PC-9 (cell line): Measurements from ENCODE around the gene SIRT2. TPM values are rescaled to one million over a fixed set of nuclear protein-coding genes. Genes with fewer than 3 reads are reported as not detected.
"Not testable (repeated sequence)": the region's sequence is repeated elsewhere in the genome, so short reads cannot be mapped to it uniquely, and the experiment has no call there.

Source experiments
- BruUV-seq: library from RNA; stranded (reverse); fragments of 400-500 nt; replicated peaks from 2 replicates; lab custom pipeline; 2021; lab: Mats Ljungman, UMichigan
- CTCF ChIA-PET: fragments of 300-600 bp; sonication (Branson Sonifier 250); formaldehyde crosslinking; loops from one replicate; lab custom pipeline; 2022; ENCODE audit warnings: antibody characterized with exemption; lab: Charles Lee
- POLR2A ChIA-PET: fragments of 300-600 bp; sonication (Branson Sonifier 250); formaldehyde crosslinking; loops from one replicate; lab custom pipeline; 2022; ENCODE audit warnings: antibody characterized with exemption; ENCODE audit not compliant: unreplicated experiment; lab: Charles Lee
- DNase-seq, 2 experiments: peaks; one replicate each; pipeline versions ENCODE4 v3.0.0 to v3.0.0-alpha.2; 2015 to 2022; ENCODE audit warnings: mixed read lengths in 1 of 2
- H2AFZ ChIP-seq: fragments of 200-600 bp; sonication (generic); 2 replicates; pipeline ENCODE4 v1.8.1; 2017; ENCODE audit warnings: antibody characterized with exemption
- H3F3A ChIP-seq: fragments of 200-600 bp; sonication (generic); 2 replicates; pipeline ENCODE4 v1.8.1; 2017; ENCODE audit warnings: antibody characterized with exemption, mild to moderate bottlenecking, low read depth; ENCODE audit not compliant: insufficient read depth
- H3K27ac ChIP-seq: fragments of 200-600 bp; sonication (generic); 2 replicates; pipeline ENCODE4 v1.6.1; 2016; ENCODE audit warnings: mixed run types
- H3K27me3 ChIP-seq: fragments of 200-600 bp; sonication (generic); 2 replicates; pipeline ENCODE4 v1.6.1; 2016; ENCODE audit warnings: low read depth, mixed run types; ENCODE audit not compliant: insufficient read depth
- H3K36me3 ChIP-seq: fragments of 200-600 bp; sonication (generic); 2 replicates; pipeline ENCODE4 v1.6.1; 2016; ENCODE audit warnings: low read depth, mixed run types
- H3K4me1 ChIP-seq: fragments of 200-600 bp; sonication (generic); replicated peaks from 2 replicates; pipeline ENCODE4 v1.6.1; 2016; ENCODE audit warnings: mixed run types; ENCODE audit not compliant: insufficient read depth
- H3K4me2 ChIP-seq: fragments of 200-600 bp; sonication (generic); 2 replicates; pipeline ENCODE4 v1.6.1; 2017; ENCODE audit warnings: mixed run types
- H3K4me3 ChIP-seq: fragments of 200-600 bp; sonication (generic); 2 replicates; pipeline ENCODE4 v1.6.1; 2016; ENCODE audit warnings: mixed run types
- H3K79me2 ChIP-seq: fragments of 200-600 bp; sonication (generic); 2 replicates; pipeline ENCODE4 v1.6.1; 2017; ENCODE audit warnings: low read depth, mixed run types
- H3K9me2 ChIP-seq: fragments of 200-600 bp; sonication (generic); 2 replicates; pipeline ENCODE4 v1.8.1; 2017; ENCODE audit warnings: mild to moderate bottlenecking; ENCODE audit not compliant: insufficient read depth
- H3K9me3 ChIP-seq: fragments of 200-600 bp; sonication (generic); 2 replicates; pipeline ENCODE4 v1.8.1; 2016; ENCODE audit warnings: low read depth; ENCODE audit not compliant: insufficient read depth
- H4K20me1 ChIP-seq: fragments of 200-600 bp; sonication (generic); 2 replicates; pipeline ENCODE4 v1.8.1; 2017; ENCODE audit not compliant: insufficient read depth
- EZH2 ChIP-seq: fragments of 200-600 bp; sonication (generic); IDR thresholded peaks from 2 replicates; pipeline ENCODE4 v1.8.0; 2017; ENCODE audit warnings: antibody characterized with exemption, low read depth
- intact Hi-C: fragments of 100-400 bp; cut with micrococcal nuclease; formaldehyde crosslinking; loops from one replicate; pipeline ENCODE4 v1.10.0; 2022; ENCODE audit not compliant: unreplicated experiment
- total RNA-seq: library from RNA; stranded (reverse); gene quantifications from 2 replicates; pipeline ENCODE4 v1.2.3, GENCODE V29; 2021
- TF ChIP-seq, protein P1 (sequence below): fragments of 200-600 bp; sonication (generic); conservative IDR thresholded peaks from 2 replicates; pipeline ENCODE4 v1.6.1; 2017; ENCODE audit warnings: mixed run types, antibody characterized with exemption, mild to moderate bottlenecking, moderate library complexity

SIRT2 gene
- total RNA-seq, 1 experiment from 2014 or later: 32.9 TPM

DNA sequence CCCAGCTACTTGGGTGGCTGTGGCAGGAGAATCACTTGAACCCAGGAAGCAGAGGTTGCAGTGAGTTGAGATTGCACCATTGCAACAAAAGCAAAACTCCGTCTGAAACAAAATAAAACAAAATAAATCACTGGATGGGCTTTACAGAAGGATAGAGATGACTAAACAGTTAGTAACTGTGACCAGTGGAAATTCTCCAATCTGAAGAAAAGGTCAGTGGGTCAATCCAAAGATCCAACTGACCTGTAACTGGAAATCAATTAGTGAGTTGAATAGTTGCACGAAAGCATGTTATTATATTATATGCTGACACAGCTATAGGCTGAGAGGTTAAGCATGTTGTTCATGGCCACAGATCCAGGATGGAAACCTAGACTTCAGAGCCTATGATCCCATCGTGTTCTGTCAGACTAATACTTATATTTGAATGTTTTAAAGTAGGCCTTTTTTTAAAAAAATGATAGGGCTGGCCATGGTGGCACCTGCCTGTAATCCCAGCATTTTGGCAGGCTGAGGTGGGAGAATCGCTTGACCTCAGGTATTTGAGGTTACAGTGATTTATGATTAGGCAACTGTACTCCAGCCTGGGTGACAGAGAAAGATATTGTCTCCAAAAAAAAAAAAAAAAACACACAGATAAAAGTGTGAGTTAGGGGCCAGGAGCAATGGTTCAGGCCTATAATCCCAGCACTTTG, 69.2 kb downstream of the SIRT2 start:
- BruUV-seq: no TSS peak
- TF ChIP-seq EZH2: no peak
- TF ChIP-seq, protein P1, sequence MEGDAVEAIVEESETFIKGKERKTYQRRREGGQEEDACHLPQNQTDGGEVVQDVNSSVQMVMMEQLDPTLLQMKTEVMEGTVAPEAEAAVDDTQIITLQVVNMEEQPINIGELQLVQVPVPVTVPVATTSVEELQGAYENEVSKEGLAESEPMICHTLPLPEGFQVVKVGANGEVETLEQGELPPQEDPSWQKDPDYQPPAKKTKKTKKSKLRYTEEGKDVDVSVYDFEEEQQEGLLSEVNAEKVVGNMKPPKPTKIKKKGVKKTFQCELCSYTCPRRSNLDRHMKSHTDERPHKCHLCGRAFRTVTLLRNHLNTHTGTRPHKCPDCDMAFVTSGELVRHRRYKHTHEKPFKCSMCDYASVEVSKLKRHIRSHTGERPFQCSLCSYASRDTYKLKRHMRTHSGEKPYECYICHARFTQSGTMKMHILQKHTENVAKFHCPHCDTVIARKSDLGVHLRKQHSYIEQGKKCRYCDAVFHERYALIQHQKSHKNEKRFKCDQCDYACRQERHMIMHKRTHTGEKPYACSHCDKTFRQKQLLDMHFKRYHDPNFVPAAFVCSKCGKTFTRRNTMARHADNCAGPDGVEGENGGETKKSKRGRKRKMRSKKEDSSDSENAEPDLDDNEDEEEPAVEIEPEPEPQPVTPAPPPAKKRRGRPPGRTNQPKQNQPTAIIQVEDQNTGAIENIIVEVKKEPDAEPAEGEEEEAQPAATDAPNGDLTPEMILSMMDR: no peak
- peak overlapping the region; percentile 60; the same call in 1 of the 2 replicates for H3K4me3 ChIP-seq
- no peaks in the 10 kb centered on the region for H3K9me2 ChIP-seq
- no peaks in the 10 kb centered on the region for H3K9me3 ChIP-seq
- intact Hi-C loops: loop anchor here (2.0 to 10.0 kb wide), 6 partner anchors 21 to 425 kb away; partner anchors contain the start of genes FAM98C, FBXO27, MRPS12 and SARS2
- DNase-seq: peak in 1 of 2 experiments; percentile 43
- H3K79me2 ChIP-seq: peaks cover 13% of the 10 kb centered on the region; the same call in 1 of the 2 replicates
- peak overlapping the region; percentile 98 for H3K27ac ChIP-seq
- ChIA-PET POLR2A (no interaction called here), CTCF (interaction anchor here (0.5 to 0.6 kb wide), 2 partner anchors 93 to 137 kb away, joined by 3 to 7 read pairs; no protein-coding TSS in a partner anchor)
- no peak overlapping the region for H2AFZ ChIP-seq
- peak overlapping the region; percentile 78 for H3K4me2 ChIP-seq
- H3K36me3 ChIP-seq: peaks cover under 1% of the 10 kb centered on the region; the same call in 1 of the 2 replicates
- H3F3A ChIP-seq: peaks cover 50% of the 10 kb centered on the region
- H3K4me1 ChIP-seq: peaks cover 58% of the 10 kb centered on the region
- H3K27me3 ChIP-seq: no peaks in the 10 kb centered on the region
- H4K20me1 ChIP-seq: no peaks in the 10 kb centered on the region

DNA sequence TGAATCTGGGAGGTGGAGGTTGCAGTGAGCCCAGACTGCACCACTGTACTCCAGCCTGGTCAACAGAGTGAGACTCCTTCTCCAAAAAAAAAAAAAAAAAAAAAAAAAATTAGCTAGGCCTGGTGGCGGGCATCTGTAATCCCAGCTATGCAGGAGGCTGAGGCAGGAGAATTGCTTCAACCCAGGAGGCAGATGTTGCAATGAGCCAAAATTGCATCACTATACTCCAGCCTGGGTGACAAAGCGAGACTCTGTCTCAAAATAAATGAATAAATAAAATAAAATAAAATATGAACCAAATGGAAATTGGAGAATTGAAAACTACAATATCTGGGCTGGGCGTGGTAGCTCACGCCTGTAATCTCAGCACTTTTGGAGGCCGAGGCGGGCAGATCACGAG, 70.2 kb downstream of the SIRT2 start:
- H3K36me3 ChIP-seq, H2AFZ ChIP-seq, H3K9me3 ChIP-seq, H3K9me2 ChIP-seq, H4K20me1 ChIP-seq, H3K27me3 ChIP-seq, intact Hi-C loops, BruUV-seq: not testable (repeated sequence)
- POLR2A ChIA-PET: interaction anchor here (0.6 kb wide), 1 partner anchor 255 kb away, joined by 9 read pairs; no protein-coding TSS in a partner anchor
- peaks cover 13% of the 10 kb centered on the region; the same call in 1 of the 2 replicates for H3K79me2 ChIP-seq
- H3K4me3 ChIP-seq: peak overlapping the region; percentile 60; the same call in 1 of the 2 replicates
- H3K4me1 ChIP-seq: peaks cover 50% of the 10 kb centered on the region
- peak overlapping the region; percentile 98 for H3K27ac ChIP-seq
- peak overlapping the region; percentile 78 for H3K4me2 ChIP-seq
- peaks cover 44% of the 10 kb centered on the region for H3F3A ChIP-seq
- CTCF ChIA-PET: interaction anchor here (0.6 kb wide), 2 partner anchors 42 to 55 kb away, joined by 3 to 6 read pairs; no protein-coding TSS in a partner anchor
- peak in 1 of 2 experiments; percentile 65 for DNase-seq

Other genes starting within 250 kb of the SIRT2 start
- gene CAPN12, start 155.1 kb downstream of the SIRT2 start, total RNA-seq: 38.4 and 43.9 TPM in 2 replicates
- 1.7 and 2.1 TPM in 2 replicates for gene LGALS7, start 126.1 kb downstream of the SIRT2 start, total RNA-seq
- gene LGALS7B, start 110.4 kb downstream of the SIRT2 start, total RNA-seq: not detected in 2 replicates
- 1.0 and 2.2 TPM in 2 replicates for gene LGALS4, start 86.7 kb downstream of the SIRT2 start, total RNA-seq
- gene ECH1, start 67.8 kb downstream of the SIRT2 start, total RNA-seq: 142 and 143 TPM in 2 replicates
- 368 and 443 TPM in 2 replicates for gene HNRNPL, start 49.6 kb downstream of the SIRT2 start, total RNA-seq
- 10.3 and 14.6 TPM in 2 replicates for gene RINL, start 21.3 kb downstream of the SIRT2 start, total RNA-seq
- 18.8 and 21.6 TPM in 2 replicates for gene NFKBIB, start 351 bp upstream of the SIRT2 start, total RNA-seq
- gene CCER2, start 12.6 kb upstream of the SIRT2 start, total RNA-seq: 1.8 and 2.1 TPM in 2 replicates
- 33.7 and 34.9 TPM in 2 replicates for gene SARS2, start 31.1 kb upstream of the SIRT2 start, total RNA-seq
- 77.6 and 84.8 TPM in 2 replicates for gene MRPS12, start 31.3 kb upstream of the SIRT2 start, total RNA-seq
- 8.1 and 11.1 TPM in 2 replicates for gene FBXO17, start 76.1 kb upstream of the SIRT2 start, total RNA-seq
- 48.5 and 88.9 TPM in 2 replicates for gene FBXO27, start 132.9 kb upstream of the SIRT2 start, total RNA-seq
- gene ACP7, start 184.8 kb upstream of the SIRT2 start, total RNA-seq: 3.8 and 5.4 TPM in 2 replicates
- gene PAK4, start 226.2 kb upstream of the SIRT2 start, total RNA-seq: 77.8 and 90.2 TPM in 2 replicates